Activated CD8-positive, alpha-beta memory T cell treated with anti-CD3 and anti-CD28 coated beads for 4 hours (primary cell): ENCODE measurements around the gene LRRC25.
"Not testable (repeated sequence)": the region's sequence is repeated elsewhere in the genome, so short reads cannot be mapped to it uniquely, and the experiment has no call there.

Experiments
- DNase-seq, 2 donors: peaks; one replicate each; pipeline ENCODE4 v3.0.0-alpha.2; 2020; ENCODE audit warnings: low read depth in 2 of 2

Gene LRRC25

GRCh38 chr19:18380843-18381242, 16.6 kb downstream of the LRRC25 start:
- no peak for DNase-seq

GRCh38 chr19:18379803-18380747, 17.3 kb downstream of the LRRC25 start:
- no peak for DNase-seq

GRCh38 chr19:18377026-18377425, 20.4 kb downstream of the LRRC25 start:
- no peak for DNase-seq

GRCh38 chr19:18373892-18374629, 23.4 kb downstream of the LRRC25 start:
- peak; percentile 39 to 41 for DNase-seq

GRCh38 chr19:18373407-18373891, 24.0 kb downstream of the LRRC25 start:
- no peak for DNase-seq

GRCh38 chr19:18368504-18369222, 28.8 kb downstream of the LRRC25 start:
- DNase-seq = no peak

- DNase-seq = no peak
These were observed 31.4 kb downstream of the LRRC25 start for GRCh38 chr19:18366021-18366435.

- DNase-seq = no peak
These were observed 32.4 kb downstream of the LRRC25 start for GRCh38 chr19:18364826-18365528.

- not testable (repeated sequence) for DNase-seq
These were observed 33.1 kb downstream of the LRRC25 start for GRCh38 chr19:18364277-18364825.

GRCh38 chr19:18363787-18364186, 33.6 kb downstream of the LRRC25 start:
- no peak for DNase-seq

- no peak for DNase-seq
These were observed 34.4 kb downstream of the LRRC25 start for GRCh38 chr19:18362934-18363542.

GRCh38 chr19:18361646-18362045, 35.8 kb downstream of the LRRC25 start:
- DNase-seq = no peak

- DNase-seq = no peak
These were observed 40.4 kb downstream of the LRRC25 start for GRCh38 chr19:18357041-18357440.

- not testable (repeated sequence) for DNase-seq
These were observed 42.7 kb downstream of the LRRC25 start for GRCh38 chr19:18354743-18355142.

GRCh38 chr19:18353378-18354005, 43.9 kb downstream of the LRRC25 start:
- no peak for DNase-seq

GRCh38 chr19:18351544-18351943, 45.9 kb downstream of the LRRC25 start:
- no peak for DNase-seq

- no peak for DNase-seq
These were observed 46.9 kb downstream of the LRRC25 start for GRCh38 chr19:18350490-18350889.

GRCh38 chr19:18349524-18350128, 47.8 kb downstream of the LRRC25 start:
- DNase-seq = no peak

- DNase-seq = not testable (repeated sequence)
These were observed 48.5 kb downstream of the LRRC25 start for GRCh38 chr19:18348818-18349339.
